ENCODE data around the gene RAB7A. TPM values are rescaled to one million over a fixed set of nuclear protein-coding genes. Genes with fewer than 3 reads are reported as not detected.

RAB7A gene
- total and polyA plus RNA-seq, 2 of the 13 experiments (the other 11 are each of a cell fraction or from before 2014, with no cell fraction given): 26.5 to 182 TPM

DNA sequence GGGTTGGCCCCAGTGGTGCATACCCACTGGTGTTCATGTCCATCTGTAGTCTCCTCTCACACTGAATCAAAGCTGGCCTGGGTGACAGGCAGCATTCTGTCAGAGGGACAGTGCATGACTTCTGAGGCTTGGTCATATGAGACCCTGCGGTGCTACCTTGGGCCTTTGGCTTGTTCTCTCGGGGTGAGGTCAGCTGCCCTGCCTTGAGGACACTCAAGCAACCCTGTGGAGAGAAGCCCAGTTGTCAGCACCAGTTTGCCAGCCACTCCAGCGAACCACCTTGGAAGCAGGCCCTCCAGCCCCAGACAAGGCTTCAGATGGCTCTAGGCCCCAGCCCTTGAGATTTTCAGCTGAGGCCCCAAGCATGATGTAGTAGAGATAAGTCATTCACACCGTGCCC lies 16.9 kb upstream of the RAB7A start:
- H2AFZ ChIP-seq (ENCODE audit: low read length): no peak overlapping the region
- peaks cover 2 to 15% of the 10 kb centered on the region in 2 experiments; a peak in 3 of 5 replicates for H3K27me3 ChIP-seq (ENCODE audit: control insufficient read depth in 1 of 2, insufficient read depth in 2 of 2, low read length in 2 of 2)
- DNase-seq (ENCODE audit: low spot score) (no peak), FAIRE-seq (no peak), ATAC-seq (peak; percentile 5; the same call in 1 of the 3 replicates)
- intact Hi-C loops (cut with micrococcal nuclease; ENCODE audit: unreplicated experiment) (no loop called here), in situ Hi-C loops (cut with HindIII; ENCODE audit: extremely low pct_ligation_motif_present, low pct_unique_long_range_greater_than_20kb) (no loop called here)
- WGBS (ENCODE audit: low lambda C conversion rate): 60% methylated on average over 1 of the region's 4 CpGs
- no peak overlapping the region for H3K4me3 ChIP-seq (replicated peaks in 1 of 3; ENCODE audit: insufficient read depth in 1 of 3, low read depth in 2 of 3, low read length in 3 of 3)
- ChIA-PET POLR2A (no interaction called here), CTCF (ENCODE audit: low intra/inter-chr PET ratio, low total read pairs) (no interaction called here)
- no peak overlapping the region for H3K27ac ChIP-seq (ENCODE audit: extremely low read length, insufficient read depth, low read length)
- H3K9ac ChIP-seq (ENCODE audit: insufficient read depth, low read depth, low read length): no peak overlapping the region
- H3K4me1 ChIP-seq (ENCODE audit: insufficient read depth, low read length): peaks cover 20% of the 10 kb centered on the region
- H3K4me2 ChIP-seq (ENCODE audit: low read depth, low read length): 0 out of 2 replicates have a peak overlapping the region, but pooled peaks have one; percentile 30
- BruUV-seq (replicated peaks): no TSS peak
- H4K20me1 ChIP-seq (ENCODE audit: insufficient read depth, low read length): no peaks in the 10 kb centered on the region
- no peaks in the 10 kb centered on the region for H3K9me3 ChIP-seq (ENCODE audit: low read length)
- no peaks in the 10 kb centered on the region for H3K36me3 ChIP-seq (replicated peaks in 1 of 2; ENCODE audit: control insufficient read depth in 1 of 2, insufficient read depth in 2 of 2, low read length in 2 of 2)
- no peak for TF ChIP-seq ZNF792 (CRISPR knock-in tag; IDR thresholded peaks at IDR 0.05)
- TF ChIP-seq, protein P1, sequence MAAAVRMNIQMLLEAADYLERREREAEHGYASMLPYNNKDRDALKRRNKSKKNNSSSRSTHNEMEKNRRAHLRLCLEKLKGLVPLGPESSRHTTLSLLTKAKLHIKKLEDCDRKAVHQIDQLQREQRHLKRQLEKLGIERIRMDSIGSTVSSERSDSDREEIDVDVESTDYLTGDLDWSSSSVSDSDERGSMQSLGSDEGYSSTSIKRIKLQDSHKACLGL (CRISPR knock-in tag; IDR thresholded peaks at IDR 0.05): 0 out of 2 replicates have a peak, but pooled peaks have one; percentile 11
- no peaks in the 10 kb centered on the region for H3K79me2 ChIP-seq (ENCODE audit: insufficient read depth, low read length)

DNA sequence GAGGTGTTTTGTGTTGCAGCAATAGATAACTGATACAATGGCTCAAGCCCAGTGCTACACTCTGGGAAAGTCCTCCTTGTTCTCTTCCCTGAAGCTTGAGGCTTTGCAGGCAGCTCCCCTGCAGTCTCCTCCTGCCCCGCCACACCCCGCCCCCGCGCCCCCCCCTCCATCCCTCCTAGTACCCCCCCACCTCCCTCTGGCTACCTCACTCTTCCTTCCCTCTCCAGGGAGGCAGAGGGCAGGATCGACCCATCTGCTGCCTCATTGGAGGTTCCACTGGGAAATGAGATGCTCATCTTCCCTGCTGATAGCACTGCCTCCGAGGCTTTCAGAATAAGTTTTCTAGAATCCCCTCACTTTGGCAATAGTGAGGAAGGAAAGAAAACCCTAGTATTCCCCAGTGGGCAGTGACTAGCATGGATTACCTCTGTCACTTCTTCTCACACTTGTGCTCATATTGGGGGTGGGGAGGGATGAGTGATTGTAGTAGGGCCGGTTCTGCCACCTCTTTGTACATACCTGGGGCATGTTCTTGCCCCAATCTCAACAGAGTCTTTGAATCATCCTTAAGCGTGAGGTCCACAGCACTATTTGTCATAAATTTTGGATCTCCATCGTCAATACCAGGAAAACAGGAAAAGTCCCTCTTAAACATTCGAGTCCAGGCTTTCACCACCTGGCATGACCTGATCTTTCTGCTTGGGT lies 16.3 kb upstream of the RAB7A start:
- H3K4me1 ChIP-seq (ENCODE audit: insufficient read depth, low read length): peaks cover 20% of the 10 kb centered on the region
- H3K9ac ChIP-seq (ENCODE audit: insufficient read depth, low read depth, low read length): no peak overlapping the region
- no peak overlapping the region for H3K4me3 ChIP-seq (replicated peaks in 1 of 3; ENCODE audit: insufficient read depth in 1 of 3, low read depth in 2 of 3, low read length in 3 of 3)
- in situ Hi-C loops (cut with HindIII; ENCODE audit: extremely low pct_ligation_motif_present, low pct_unique_long_range_greater_than_20kb): no loop called here
- ChIA-PET POLR2A (no interaction called here), CTCF (ENCODE audit: low intra/inter-chr PET ratio, low total read pairs) (no interaction called here)
- BruUV-seq (replicated peaks): no TSS peak
- DNase-seq (ENCODE audit: low spot score) (no peak), FAIRE-seq (no peak), ATAC-seq (no peak)
- H3K27me3 ChIP-seq (ENCODE audit: control insufficient read depth in 1 of 2, insufficient read depth in 2 of 2, low read length in 2 of 2): peaks cover 2 to 15% of the 10 kb centered on the region in 2 experiments; a peak in 3 of 5 replicates
- 37% methylated on average over 10 of the region's 10 CpGs for WGBS (ENCODE audit: low lambda C conversion rate)
- H3K4me2 ChIP-seq (ENCODE audit: low read depth, low read length): no peak overlapping the region
- no peak overlapping the region for H2AFZ ChIP-seq (ENCODE audit: low read length)
- H3K27ac ChIP-seq (ENCODE audit: extremely low read length, insufficient read depth, low read length): no peak overlapping the region
- H3K36me3 ChIP-seq (replicated peaks in 1 of 2; ENCODE audit: control insufficient read depth in 1 of 2, insufficient read depth in 2 of 2, low read length in 2 of 2): no peaks in the 10 kb centered on the region
- intact Hi-C loops (cut with micrococcal nuclease; ENCODE audit: unreplicated experiment): no loop called here
- TF ChIP-seq NR2C2 (CRISPR knock-in tag; IDR thresholded peaks at IDR 0.05; ENCODE audit: borderline replicate concordance) (no peak), SP2 (CRISPR knock-in tag; IDR thresholded peaks at IDR 0.05) (no peak)
- TF ChIP-seq, protein P2, sequence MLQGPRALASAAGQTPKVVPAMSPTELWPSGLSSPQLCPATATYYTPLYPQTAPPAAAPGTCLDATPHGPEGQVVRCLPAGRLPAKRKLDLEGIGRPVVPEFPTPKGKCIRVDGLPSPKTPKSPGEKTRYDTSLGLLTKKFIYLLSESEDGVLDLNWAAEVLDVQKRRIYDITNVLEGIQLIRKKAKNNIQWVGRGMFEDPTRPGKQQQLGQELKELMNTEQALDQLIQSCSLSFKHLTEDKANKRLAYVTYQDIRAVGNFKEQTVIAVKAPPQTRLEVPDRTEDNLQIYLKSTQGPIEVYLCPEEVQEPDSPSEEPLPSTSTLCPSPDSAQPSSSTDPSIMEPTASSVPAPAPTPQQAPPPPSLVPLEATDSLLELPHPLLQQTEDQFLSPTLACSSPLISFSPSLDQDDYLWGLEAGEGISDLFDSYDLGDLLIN (CRISPR knock-in tag; IDR thresholded peaks at IDR 0.05; ENCODE audit: borderline replicate concordance): no peak
- no peaks in the 10 kb centered on the region for H3K79me2 ChIP-seq (ENCODE audit: insufficient read depth, low read length)
- H4K20me1 ChIP-seq (ENCODE audit: insufficient read depth, low read length): no peaks in the 10 kb centered on the region
- H3K9me3 ChIP-seq (ENCODE audit: low read length): no peaks in the 10 kb centered on the region
